ENCODE measurements around the gene GOLGA6L10.
"Not testable (repeated sequence)": the region's sequence is repeated elsewhere in the genome, so short reads cannot be mapped to it uniquely, and the experiment has no call there.

DNA sequence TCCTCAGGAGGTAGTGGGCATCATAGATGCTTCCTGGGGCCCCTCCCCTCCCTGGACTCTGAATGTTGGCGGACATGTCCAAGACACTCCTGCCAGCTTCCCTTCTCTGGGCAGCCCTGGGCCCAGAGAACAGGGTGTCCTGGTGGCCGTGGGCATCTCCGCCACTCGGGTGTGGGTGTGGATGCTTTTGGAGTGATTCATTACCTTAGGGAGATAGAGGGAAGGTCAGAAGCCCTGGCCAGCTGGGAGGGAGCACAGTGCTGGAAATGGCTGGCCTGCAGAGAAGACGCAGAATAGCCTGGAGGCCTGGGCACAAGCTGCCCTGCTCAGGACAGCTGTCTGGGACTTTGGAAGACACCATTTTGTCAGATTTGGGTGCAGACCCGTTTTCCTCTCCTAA, 48.9 kb downstream of the GOLGA6L10 start:
- TF ChIP-seq, protein P1, sequence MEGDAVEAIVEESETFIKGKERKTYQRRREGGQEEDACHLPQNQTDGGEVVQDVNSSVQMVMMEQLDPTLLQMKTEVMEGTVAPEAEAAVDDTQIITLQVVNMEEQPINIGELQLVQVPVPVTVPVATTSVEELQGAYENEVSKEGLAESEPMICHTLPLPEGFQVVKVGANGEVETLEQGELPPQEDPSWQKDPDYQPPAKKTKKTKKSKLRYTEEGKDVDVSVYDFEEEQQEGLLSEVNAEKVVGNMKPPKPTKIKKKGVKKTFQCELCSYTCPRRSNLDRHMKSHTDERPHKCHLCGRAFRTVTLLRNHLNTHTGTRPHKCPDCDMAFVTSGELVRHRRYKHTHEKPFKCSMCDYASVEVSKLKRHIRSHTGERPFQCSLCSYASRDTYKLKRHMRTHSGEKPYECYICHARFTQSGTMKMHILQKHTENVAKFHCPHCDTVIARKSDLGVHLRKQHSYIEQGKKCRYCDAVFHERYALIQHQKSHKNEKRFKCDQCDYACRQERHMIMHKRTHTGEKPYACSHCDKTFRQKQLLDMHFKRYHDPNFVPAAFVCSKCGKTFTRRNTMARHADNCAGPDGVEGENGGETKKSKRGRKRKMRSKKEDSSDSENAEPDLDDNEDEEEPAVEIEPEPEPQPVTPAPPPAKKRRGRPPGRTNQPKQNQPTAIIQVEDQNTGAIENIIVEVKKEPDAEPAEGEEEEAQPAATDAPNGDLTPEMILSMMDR (IDR thresholded peaks at IDR 0.05): not testable (repeated sequence)
- not testable (repeated sequence) for TF ChIP-seq POLR2A (IDR thresholded peaks at IDR 0.05)

Measured in uterus (tissue), 2 donors.